Mononuclear cell (primary cell): ENCODE measurements around the gene GAGE1. TPM values are rescaled to one million over a fixed set of nuclear protein-coding genes. Genes with fewer than 3 reads are reported as not detected.

Experiments used
- total RNA-seq: library from RNA; depleted of rRNA; stranded (reverse); fragments of >200 nt; gene quantifications from one replicate; pipeline ENCODE4 v1.2.3, GENCODE V29; 2012

The GAGE1 gene
- total RNA-seq, 1 donor = 0.10 TPM

Other genes starting within 250 kb of the GAGE1 start
- gene GAGE12C, start 66.8 kb upstream of the GAGE1 start, total RNA-seq = not detected
- not detected for gene GAGE12D, start 57.3 kb upstream of the GAGE1 start, total RNA-seq
- not detected for gene GAGE12E, start 47.7 kb upstream of the GAGE1 start, total RNA-seq
- gene GAGE12F, start 38.2 kb upstream of the GAGE1 start, total RNA-seq = not detected
- gene GAGE12G, start 28.6 kb upstream of the GAGE1 start, total RNA-seq = not detected
- not detected for gene GAGE12H, start 19.1 kb upstream of the GAGE1 start, total RNA-seq
- gene GAGE2A, start 9.5 kb upstream of the GAGE1 start, total RNA-seq = not detected
- not detected for gene PAGE1, start 97.0 kb downstream of the GAGE1 start, total RNA-seq
- gene PAGE4, start 230.3 kb downstream of the GAGE1 start, total RNA-seq = not detected